ENCODE measurements around the gene HAGH. TPM values are rescaled to one million over a fixed set of nuclear protein-coding genes. Genes with fewer than 3 reads are reported as not detected.

Gene HAGH
- total RNA-seq, 1 donor from 2014 or later: 35.9 TPM

GRCh38 chr16:1764971-1765370 is 61.7 kb downstream of the HAGH start:
- Mint-ChIP-seq H3K4me1 (ENCODE audit: low read depth, unreplicated experiment) (no peaks in the 10 kb centered on the region), H3K4me3 (ENCODE audit: unreplicated experiment) (no peak overlapping the region), H3K9me3 (ENCODE audit: unreplicated experiment) (no peaks in the 10 kb centered on the region), H3K27me3 (ENCODE audit: low read depth, unreplicated experiment) (no peaks in the 10 kb centered on the region), H3K27ac (ENCODE audit: unreplicated experiment) (no peak overlapping the region), H3K36me3 (ENCODE audit: low read depth, unreplicated experiment) (peaks cover 4% of the 10 kb centered on the region)
- Histone ChIP-seq H3K4me1 (ENCODE audit: insufficient read depth, low read length) (no peaks in the 10 kb centered on the region), H3K4me2 (ENCODE audit: low read length) (no peak overlapping the region), H3K27ac (ENCODE audit: low read depth, low read length) (no peak overlapping the region), H3K9ac (ENCODE audit: low read length) (no peak overlapping the region), H3K79me2 (ENCODE audit: insufficient read depth, low read length) (no peaks in the 10 kb centered on the region), H3K27me3 (ENCODE audit: insufficient read depth, low read length) (no peaks in the 10 kb centered on the region), H3K36me3 (ENCODE audit: insufficient read depth, low read length) (peaks cover 2% of the 10 kb centered on the region), H3K9me3 (ENCODE audit: insufficient read depth, low read depth, low read length) (no peaks in the 10 kb centered on the region), H2AFZ (ENCODE audit: low read depth, low read length) (no peak overlapping the region), H4K20me1 (ENCODE audit: insufficient read depth, low read length) (peaks cover 37% of the 10 kb centered on the region), H3K4me3 (ENCODE audit: insufficient read depth, low read depth, low read length) (no peak overlapping the region)
- FAIRE-seq (no peak), DNase-seq (ENCODE audit: low read depth) (no peak)
- TF ChIP-seq CTCF (IDR thresholded peaks at IDR 0.05; ENCODE audit: insufficient read depth, low read depth, low read length): no peak

DNA sequence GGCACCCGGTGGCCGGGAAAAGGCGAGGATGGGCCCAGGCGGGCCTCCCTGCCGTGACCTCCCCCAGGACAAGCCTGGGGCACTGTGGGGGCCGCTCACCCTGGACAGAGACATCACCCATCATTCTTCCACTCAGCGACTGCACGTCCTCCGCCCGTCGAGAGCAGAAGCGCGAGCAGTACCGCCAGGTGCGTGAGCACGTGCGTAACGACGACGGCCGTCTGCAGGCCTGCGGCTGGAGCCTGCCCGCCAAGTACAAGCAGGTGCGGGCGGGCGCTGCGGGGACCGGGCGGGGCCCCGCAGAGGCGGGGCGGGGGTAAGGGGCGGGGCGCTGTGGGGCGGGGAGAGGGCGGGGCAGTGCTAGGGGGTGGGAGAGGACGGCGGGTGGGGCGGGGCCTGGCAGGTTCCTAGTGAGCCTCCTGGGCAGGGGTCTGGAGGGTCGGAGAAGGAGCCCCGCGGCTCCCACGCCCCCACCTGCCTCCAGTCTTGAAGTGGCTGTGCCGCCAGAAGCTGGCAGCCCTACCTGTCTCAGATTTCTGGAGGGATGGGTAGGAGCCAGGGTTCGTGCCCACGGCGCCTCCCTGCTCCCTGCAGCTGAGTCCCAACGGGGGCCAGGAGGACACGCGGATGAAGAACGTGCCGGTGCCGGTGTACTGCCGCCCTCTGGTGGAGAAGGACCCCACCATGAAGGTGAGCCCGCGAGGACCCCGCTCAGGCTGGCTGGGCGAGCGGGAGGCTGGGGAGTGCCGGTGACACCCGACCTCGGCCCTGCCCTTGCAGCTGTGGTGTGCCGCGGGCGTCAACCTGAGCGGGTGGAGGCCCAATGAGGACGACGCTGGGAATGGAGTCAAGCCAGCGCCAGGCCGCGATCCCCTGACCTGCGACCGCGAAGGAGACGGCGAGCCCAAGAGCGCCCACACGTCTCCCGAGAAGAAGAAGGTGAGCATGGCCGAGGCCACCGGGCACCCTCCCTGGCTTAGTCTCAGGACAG is 62.8 kb downstream of the HAGH start:
- no peak overlapping the region for H3K9ac ChIP-seq (ENCODE audit: low read length)
- no peaks in the 10 kb centered on the region for H3K4me1 ChIP-seq (ENCODE audit: insufficient read depth, low read length)
- no peak for DNase-seq (ENCODE audit: low read depth)
- no peak overlapping the region for H3K27ac ChIP-seq (ENCODE audit: low read depth, low read length)
- Mint-ChIP-seq H3K4me3 (ENCODE audit: unreplicated experiment) (no peak overlapping the region), H3K4me1 (ENCODE audit: low read depth, unreplicated experiment) (no peaks in the 10 kb centered on the region), H3K27me3 (ENCODE audit: low read depth, unreplicated experiment) (no peaks in the 10 kb centered on the region), H3K36me3 (ENCODE audit: low read depth, unreplicated experiment) (peaks cover 4% of the 10 kb centered on the region), H3K9me3 (ENCODE audit: unreplicated experiment) (no peaks in the 10 kb centered on the region), H3K27ac (ENCODE audit: unreplicated experiment) (no peak overlapping the region)
- H3K4me2 ChIP-seq (ENCODE audit: low read length): no peak overlapping the region
- TF ChIP-seq CTCF (IDR thresholded peaks at IDR 0.05; ENCODE audit: insufficient read depth, low read depth, low read length): peak; percentile 17
- TF ChIP-seq EZH2 (IDR thresholded peaks at IDR 0.05; ENCODE audit: insufficient read depth, low read length): no peak
- H2AFZ ChIP-seq (ENCODE audit: low read depth, low read length): no peak overlapping the region
- H4K20me1 ChIP-seq (ENCODE audit: insufficient read depth, low read length): peaks cover 25% of the 10 kb centered on the region
- H3K79me2 ChIP-seq (ENCODE audit: insufficient read depth, low read length): no peaks in the 10 kb centered on the region
- no peak overlapping the region for H3K4me3 ChIP-seq (ENCODE audit: insufficient read depth, low read depth, low read length)
- H3K9me3 ChIP-seq (ENCODE audit: insufficient read depth, low read depth, low read length): no peaks in the 10 kb centered on the region
- FAIRE-seq: no peak
- peaks cover 2% of the 10 kb centered on the region for H3K36me3 ChIP-seq (ENCODE audit: insufficient read depth, low read length)
- no peaks in the 10 kb centered on the region for H3K27me3 ChIP-seq (ENCODE audit: insufficient read depth, low read length)
